Mesothelial cell of epicardium (in vitro differentiated cells): ENCODE measurements around the gene BMAL1. TPM values are rescaled to one million over a fixed set of nuclear protein-coding genes. Genes with fewer than 3 reads are reported as not detected.

Source experiments
- DNase-seq, 2 experiments: peaks; one replicate each; pipeline ENCODE4 v3.0.0; 2021; ENCODE audit warnings: low spot score in 2 of 2; ENCODE audit not compliant: unreplicated experiment in 2 of 2
- H3K27ac Mint-ChIP-seq: 2 replicates; pipeline ENCODE4 v1.8.0; 2021; ENCODE audit warnings: mixed read lengths
- H3K27me3 Mint-ChIP-seq: 2 replicates; pipeline ENCODE4 v1.8.0; 2021; ENCODE audit warnings: low read depth, mixed read lengths
- H3K36me3 Mint-ChIP-seq: 2 replicates; pipeline ENCODE4 v1.8.0; 2021; ENCODE audit warnings: mixed read lengths
- H3K4me1 Mint-ChIP-seq: 2 replicates; pipeline ENCODE4 v1.8.0; 2021; ENCODE audit warnings: mixed read lengths
- H3K4me3 Mint-ChIP-seq: 2 replicates; pipeline ENCODE4 v1.8.0; 2021; ENCODE audit warnings: mild to moderate bottlenecking, moderate library complexity, mixed read lengths
- H3K9me3 Mint-ChIP-seq: 2 replicates; pipeline ENCODE4 v1.8.0; 2021; ENCODE audit warnings: mixed read lengths
- total RNA-seq: library from RNA; stranded (reverse); gene quantifications from 3 replicates; pipeline ENCODE4 v1.2.1, GENCODE V29; 2021
- TF ChIP-seq, protein P1 (sequence below): fragments of 200-600 bp; sonication (generic); IDR thresholded peaks from one replicate; pipeline ENCODE4 v1.5.0; 2021; ENCODE audit warnings: antibody characterized with exemption; ENCODE audit not compliant: unreplicated experiment

BMAL1 gene
- total RNA-seq, 1 donor from 2014 or later = 6.7 TPM

DNA sequence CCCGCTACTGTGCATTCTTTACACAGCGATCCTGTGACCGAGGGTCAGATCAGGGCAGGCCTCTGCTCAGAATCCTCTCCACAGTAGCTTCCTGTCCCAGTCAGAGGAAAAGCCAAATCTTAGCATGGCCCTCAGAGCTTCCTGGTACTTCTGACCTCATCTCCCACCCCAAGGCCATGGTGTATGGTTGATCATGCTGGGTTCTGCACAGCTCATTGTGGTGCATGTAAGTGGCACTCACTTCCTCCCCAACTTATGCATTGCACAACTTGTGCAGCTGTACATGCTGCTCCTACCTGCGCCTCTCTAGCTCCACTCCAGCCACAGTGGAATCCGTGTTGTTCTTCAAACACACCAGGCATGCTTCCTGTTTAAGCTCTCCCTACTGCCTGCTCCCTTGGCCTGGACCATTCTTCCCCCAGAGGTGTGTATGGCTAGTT, 20.3 kb downstream of the BMAL1 start:
- H3K9me3 Mint-ChIP-seq = no peaks in the 10 kb centered on the region
- no peaks in the 10 kb centered on the region for H3K36me3 Mint-ChIP-seq
- no peaks in the 10 kb centered on the region for H3K4me1 Mint-ChIP-seq
- no peak for DNase-seq
- no peak overlapping the region for H3K4me3 Mint-ChIP-seq
- TF ChIP-seq, protein P1, sequence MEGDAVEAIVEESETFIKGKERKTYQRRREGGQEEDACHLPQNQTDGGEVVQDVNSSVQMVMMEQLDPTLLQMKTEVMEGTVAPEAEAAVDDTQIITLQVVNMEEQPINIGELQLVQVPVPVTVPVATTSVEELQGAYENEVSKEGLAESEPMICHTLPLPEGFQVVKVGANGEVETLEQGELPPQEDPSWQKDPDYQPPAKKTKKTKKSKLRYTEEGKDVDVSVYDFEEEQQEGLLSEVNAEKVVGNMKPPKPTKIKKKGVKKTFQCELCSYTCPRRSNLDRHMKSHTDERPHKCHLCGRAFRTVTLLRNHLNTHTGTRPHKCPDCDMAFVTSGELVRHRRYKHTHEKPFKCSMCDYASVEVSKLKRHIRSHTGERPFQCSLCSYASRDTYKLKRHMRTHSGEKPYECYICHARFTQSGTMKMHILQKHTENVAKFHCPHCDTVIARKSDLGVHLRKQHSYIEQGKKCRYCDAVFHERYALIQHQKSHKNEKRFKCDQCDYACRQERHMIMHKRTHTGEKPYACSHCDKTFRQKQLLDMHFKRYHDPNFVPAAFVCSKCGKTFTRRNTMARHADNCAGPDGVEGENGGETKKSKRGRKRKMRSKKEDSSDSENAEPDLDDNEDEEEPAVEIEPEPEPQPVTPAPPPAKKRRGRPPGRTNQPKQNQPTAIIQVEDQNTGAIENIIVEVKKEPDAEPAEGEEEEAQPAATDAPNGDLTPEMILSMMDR = no peak
- H3K27ac Mint-ChIP-seq = no peak overlapping the region
- peaks cover 15% of the 10 kb centered on the region for H3K27me3 Mint-ChIP-seq

DNA sequence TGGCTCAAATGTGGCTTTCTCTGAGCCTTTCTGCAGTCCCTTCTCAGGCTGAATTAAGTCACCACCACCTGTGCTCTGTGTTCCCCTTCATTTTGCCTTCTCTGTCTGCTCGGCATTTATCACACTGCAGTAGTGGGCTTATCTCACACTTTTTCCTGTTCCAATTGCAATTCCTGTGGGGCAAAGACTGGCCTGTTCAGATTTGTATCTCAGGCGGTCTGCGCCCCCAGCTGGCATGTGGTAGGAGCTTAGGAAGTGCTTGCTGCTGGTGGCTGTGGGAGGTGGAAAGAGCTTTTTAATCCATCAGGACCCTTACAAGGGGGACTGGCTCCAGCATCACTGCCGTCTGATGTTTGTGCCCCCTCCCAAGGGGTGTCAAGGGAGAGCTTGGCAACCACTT, 21.2 kb downstream of the BMAL1 start:
- Mint-ChIP-seq H3K27ac (no peak overlapping the region), H3K4me1 (no peaks in the 10 kb centered on the region), H3K9me3 (no peaks in the 10 kb centered on the region), H3K36me3 (no peaks in the 10 kb centered on the region), H3K4me3 (no peak overlapping the region), H3K27me3 (peaks cover 14% of the 10 kb centered on the region)
- no peak for DNase-seq
- TF ChIP-seq, protein P1 = no peak

DNA sequence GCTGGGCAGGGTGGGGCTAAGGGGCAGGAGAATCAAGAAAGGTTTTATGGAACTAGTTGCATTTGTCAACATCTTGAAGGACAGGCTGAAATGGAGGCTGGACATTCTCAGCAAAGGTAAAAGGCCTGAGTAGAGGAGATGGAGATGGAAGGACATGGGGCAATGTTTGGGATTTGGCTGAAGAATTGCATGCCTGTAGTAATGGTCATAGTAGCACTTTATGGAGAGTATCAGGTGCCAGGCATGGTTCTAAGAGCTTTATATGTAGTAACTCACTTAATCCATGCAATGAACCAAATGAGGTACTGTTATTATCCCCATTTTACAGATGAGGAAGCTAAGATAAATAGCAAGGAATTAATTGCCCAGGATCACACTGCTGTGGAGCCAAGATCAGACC, 23.9 kb downstream of the BMAL1 start:
- peaks cover under 1% of the 10 kb centered on the region for H3K27me3 Mint-ChIP-seq
- no peaks in the 10 kb centered on the region for H3K36me3 Mint-ChIP-seq
- no peaks in the 10 kb centered on the region for H3K4me1 Mint-ChIP-seq
- TF ChIP-seq, protein P1 = no peak
- no peak for DNase-seq
- H3K27ac Mint-ChIP-seq = no peak overlapping the region
- no peak overlapping the region for H3K4me3 Mint-ChIP-seq
- H3K9me3 Mint-ChIP-seq = no peaks in the 10 kb centered on the region

DNA sequence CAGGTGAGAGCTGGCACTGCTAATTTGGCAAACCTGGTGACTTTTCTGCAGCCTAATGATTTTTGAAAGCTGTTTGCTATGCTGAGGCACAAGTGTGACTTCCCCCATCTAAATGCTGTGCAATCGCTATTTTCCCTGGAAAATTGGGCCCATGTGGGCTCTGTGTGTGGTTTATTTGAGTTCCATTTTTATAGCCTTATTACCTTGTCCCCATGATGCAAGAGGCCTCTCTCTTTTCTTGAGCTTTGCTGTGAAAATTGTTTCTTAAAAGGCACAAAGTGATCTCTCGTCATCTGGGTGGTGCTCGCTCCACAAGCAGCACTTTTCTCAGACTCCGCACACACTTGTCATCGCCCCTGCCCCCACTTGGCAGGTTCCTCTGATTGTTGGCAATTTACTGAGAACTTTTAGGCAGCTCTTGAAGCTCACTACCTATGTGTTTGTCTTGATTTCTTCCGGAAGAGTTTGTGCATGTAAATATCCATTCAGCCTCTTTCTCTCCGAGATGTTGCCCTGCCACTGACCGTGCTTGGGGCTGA, 24.9 kb downstream of the BMAL1 start:
- TF ChIP-seq, protein P1 = no peak
- no peaks in the 10 kb centered on the region for H3K9me3 Mint-ChIP-seq
- no peaks in the 10 kb centered on the region for H3K4me1 Mint-ChIP-seq
- H3K36me3 Mint-ChIP-seq = no peaks in the 10 kb centered on the region
- H3K27ac Mint-ChIP-seq = no peak overlapping the region
- DNase-seq = no peak
- H3K4me3 Mint-ChIP-seq = no peak overlapping the region
- H3K27me3 Mint-ChIP-seq = no peaks in the 10 kb centered on the region

DNA sequence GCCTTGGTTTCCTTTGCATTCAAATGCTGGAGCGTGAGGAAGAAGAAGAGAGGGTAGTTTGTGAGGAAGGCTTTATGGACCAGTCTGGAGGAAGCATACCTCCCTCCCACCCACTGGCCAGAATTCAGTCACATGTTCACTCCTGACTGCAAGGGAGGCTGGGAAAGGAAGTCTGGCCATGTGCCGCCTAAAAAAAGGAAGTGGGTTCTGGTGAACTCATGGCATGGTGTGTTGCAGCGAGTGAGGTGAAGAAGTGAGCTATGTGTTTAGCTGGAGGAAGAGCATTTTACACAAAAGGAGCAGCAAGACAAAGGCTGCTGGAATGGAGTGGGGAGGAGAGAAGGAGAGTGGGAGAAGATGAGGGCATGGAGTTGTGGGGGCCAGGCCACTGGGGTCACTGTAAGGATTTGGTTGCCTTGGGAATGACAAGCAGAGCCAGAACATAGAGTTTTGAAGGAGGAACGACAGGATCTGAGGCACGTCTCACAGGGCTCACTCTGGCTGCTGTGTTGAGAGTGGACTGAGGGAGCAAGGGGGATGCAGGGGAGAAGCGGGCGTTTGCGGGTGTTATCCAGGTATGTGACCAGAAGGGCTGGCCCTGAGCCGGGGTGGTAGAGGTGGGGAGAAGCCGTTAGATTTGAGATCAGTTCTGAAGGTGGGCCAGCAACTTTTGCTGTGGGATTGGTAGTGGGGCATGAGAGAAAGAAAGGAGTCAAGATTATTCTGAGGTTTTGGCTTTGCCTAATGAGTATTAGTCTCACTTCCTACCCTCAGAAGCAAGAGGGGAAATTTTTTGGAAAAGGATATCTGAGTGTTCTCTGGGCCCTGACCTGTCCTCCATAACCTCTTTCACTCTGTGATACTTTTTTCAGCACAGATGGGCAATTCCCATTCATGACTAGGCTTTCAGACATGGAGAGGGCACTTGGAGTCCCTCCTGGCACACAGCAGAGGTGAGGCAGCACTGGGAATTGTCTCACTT, 26.4 kb downstream of the BMAL1 start:
- H3K9me3 Mint-ChIP-seq = no peaks in the 10 kb centered on the region
- H3K27me3 Mint-ChIP-seq = no peaks in the 10 kb centered on the region
- no peaks in the 10 kb centered on the region for H3K4me1 Mint-ChIP-seq
- H3K27ac Mint-ChIP-seq = no peak overlapping the region
- no peak overlapping the region for H3K4me3 Mint-ChIP-seq
- TF ChIP-seq, protein P1 = no peak
- no peaks in the 10 kb centered on the region for H3K36me3 Mint-ChIP-seq
- DNase-seq = no peak
